ENCODE data around the gene TALDO1. TPM values are rescaled to one million over a fixed set of nuclear protein-coding genes. Genes with fewer than 3 reads are reported as not detected.

TALDO1 gene
- total and polyA plus RNA-seq, 2 donors (not counting 3 experiments of a cell fraction or from before 2014, with no cell fraction given): 211 to 294 TPM

DNA sequence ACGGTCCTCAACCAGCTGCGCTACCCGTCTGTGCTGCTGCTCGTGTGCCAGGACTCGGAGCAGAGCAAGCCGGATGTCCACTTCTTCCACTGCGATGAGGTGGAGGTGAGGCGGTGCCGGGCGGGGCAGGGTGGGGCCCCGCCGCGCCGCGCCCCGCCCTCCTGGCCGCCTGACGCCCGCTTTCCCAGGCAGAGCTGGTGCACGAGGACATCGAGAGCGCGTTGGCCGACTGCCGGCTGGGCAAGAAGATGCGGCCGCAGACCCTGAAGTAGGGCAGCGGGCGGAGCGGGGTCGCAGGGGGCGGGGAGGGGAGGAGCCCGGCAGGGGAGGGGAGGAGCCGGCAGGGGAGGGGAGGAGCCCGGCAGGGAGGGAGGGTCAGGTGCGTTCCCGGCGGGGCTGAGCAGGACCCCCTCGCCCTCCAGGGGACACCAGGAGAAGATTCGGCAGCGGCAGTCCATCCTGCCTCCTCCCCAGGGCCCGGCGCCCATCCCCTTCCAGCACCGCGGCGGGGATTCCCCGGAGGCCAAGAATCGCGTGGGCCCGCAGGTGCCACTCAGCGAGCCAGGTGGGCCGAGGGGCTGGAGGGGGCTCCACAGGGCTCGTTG is 26.5 kb upstream of the TALDO1 start:
- ChIA-PET POLR2A (interaction anchor here (0.6 kb wide), 1 partner anchor 22 kb away, joined by 5 read pairs; no protein-coding TSS in a partner anchor), CTCF (interaction anchor here (0.6 to 2.0 kb wide), 7 partner anchors 9 to 166 kb away, joined by 3 to 8 read pairs (median 4); no protein-coding TSS in a partner anchor)
- Histone ChIP-seq H3K9me3 (replicated peaks; ENCODE audit: control insufficient read depth, insufficient read depth, low read length) (no peaks in the 10 kb centered on the region), H3K79me2 (ENCODE audit: control insufficient read depth, insufficient read depth, low read length) (no peaks in the 10 kb centered on the region), H3K27me3 (ENCODE audit: control insufficient read depth in 2 of 2, insufficient read depth in 2 of 2, low read length in 2 of 2) (peaks cover 22 to 23% of the 10 kb centered on the region in 2 experiments), H3K4me1 (ENCODE audit: control insufficient read depth, extremely low read depth, insufficient read depth, low read length) (peaks cover 3% of the 10 kb centered on the region), H3K4me2 (ENCODE audit: insufficient read depth, low read length) (no peak overlapping the region), H3K36me3 (ENCODE audit: control insufficient read depth in 2 of 2, extremely low read depth in 1 of 2, insufficient read depth in 2 of 2, low read length in 2 of 2) (no peaks in the 10 kb centered on the region), H3K4me3 (replicated peaks in 1 of 3; ENCODE audit: insufficient read depth in 1 of 3, low read depth in 1 of 3, low read length in 3 of 3) (no peak overlapping the region), H3K27ac (ENCODE audit: insufficient read depth, low read depth, low read length) (no peak overlapping the region), H2AFZ (ENCODE audit: low read depth, low read length) (peak overlapping the region; percentile 31), H4K20me1 (replicated peaks; ENCODE audit: control insufficient read depth, extremely low read depth, insufficient read depth, low read length) (no peaks in the 10 kb centered on the region), H3K9ac (replicated peaks; ENCODE audit: extremely low read depth, insufficient read depth, low read length) (no peak overlapping the region), H3K9me1 (replicated peaks; ENCODE audit: control insufficient read depth, extremely low read depth, insufficient read depth, low read length) (no peaks in the 10 kb centered on the region)
- no TSS peak for BruUV-seq (replicated peaks)
- DNase-seq (ENCODE audit: low read depth, low spot score): no peak
- dilution Hi-C loops (cut with MboI; ENCODE audit: extremely low pct_ligation_motif_present, low sequenced_read_pairs) (no loop called here), intact Hi-C loops (cut with micrococcal nuclease) (no loop called here)
- no peak for FAIRE-seq
- TF ChIP-seq, protein P1, sequence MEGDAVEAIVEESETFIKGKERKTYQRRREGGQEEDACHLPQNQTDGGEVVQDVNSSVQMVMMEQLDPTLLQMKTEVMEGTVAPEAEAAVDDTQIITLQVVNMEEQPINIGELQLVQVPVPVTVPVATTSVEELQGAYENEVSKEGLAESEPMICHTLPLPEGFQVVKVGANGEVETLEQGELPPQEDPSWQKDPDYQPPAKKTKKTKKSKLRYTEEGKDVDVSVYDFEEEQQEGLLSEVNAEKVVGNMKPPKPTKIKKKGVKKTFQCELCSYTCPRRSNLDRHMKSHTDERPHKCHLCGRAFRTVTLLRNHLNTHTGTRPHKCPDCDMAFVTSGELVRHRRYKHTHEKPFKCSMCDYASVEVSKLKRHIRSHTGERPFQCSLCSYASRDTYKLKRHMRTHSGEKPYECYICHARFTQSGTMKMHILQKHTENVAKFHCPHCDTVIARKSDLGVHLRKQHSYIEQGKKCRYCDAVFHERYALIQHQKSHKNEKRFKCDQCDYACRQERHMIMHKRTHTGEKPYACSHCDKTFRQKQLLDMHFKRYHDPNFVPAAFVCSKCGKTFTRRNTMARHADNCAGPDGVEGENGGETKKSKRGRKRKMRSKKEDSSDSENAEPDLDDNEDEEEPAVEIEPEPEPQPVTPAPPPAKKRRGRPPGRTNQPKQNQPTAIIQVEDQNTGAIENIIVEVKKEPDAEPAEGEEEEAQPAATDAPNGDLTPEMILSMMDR (IDR thresholded peaks at IDR 0.05; ENCODE audit: extremely low read depth in 1 of 2, insufficient read depth in 1 of 2, low read depth in 1 of 2, low read length in 2 of 2): no peak
- TF ChIP-seq, protein P2, sequence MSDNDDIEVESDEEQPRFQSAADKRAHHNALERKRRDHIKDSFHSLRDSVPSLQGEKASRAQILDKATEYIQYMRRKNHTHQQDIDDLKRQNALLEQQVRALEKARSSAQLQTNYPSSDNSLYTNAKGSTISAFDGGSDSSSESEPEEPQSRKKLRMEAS (IDR thresholded peaks at IDR 0.05; ENCODE audit: insufficient read depth, insufficient read length): no peak
- no peak for TF ChIP-seq JUN (IDR thresholded peaks at IDR 0.05; ENCODE audit: borderline replicate concordance, insufficient read depth, insufficient read length, low read depth)
- no peak for TF ChIP-seq GATA2 (IDR thresholded peaks at IDR 0.05; ENCODE audit: insufficient read depth, insufficient read length, low read depth, low read length)
- TF ChIP-seq MYC (IDR thresholded peaks at IDR 0.05; ENCODE audit: low read depth, low read length): no peak
- peak; percentile 57 for TF ChIP-seq EZH2 (IDR thresholded peaks at IDR 0.05; ENCODE audit: borderline replicate concordance, low read depth, low read length, severe bottlenecking)
- TF ChIP-seq POLR2A (IDR thresholded peaks at IDR 0.05; ENCODE audit: low read depth, low read length): no peak
- TF ChIP-seq FOS (IDR thresholded peaks at IDR 0.05; ENCODE audit: borderline replicate concordance, insufficient read depth, low read length): no peak

Data from endothelial cell of umbilical vein (primary cell).